H1 (cell line): ENCODE measurements around the gene PHGDH. TPM values are rescaled to one million over a fixed set of nuclear protein-coding genes. Genes with fewer than 3 reads are reported as not detected.

Source experiments
- ASH2L ChIP-seq: fragments of 200-600, 300-600 bp; sonication (generic); IDR thresholded peaks from one replicate; pipeline ENCODE4 v1.7.1; 2017; ENCODE audit warnings: low read length
- JUND ChIP-seq: IDR thresholded peaks from 2 replicates; pipeline ENCODE4 v1.6.1; 2011; ENCODE audit warnings: mild to moderate bottlenecking, improper control_type of control experiment, low read length
- KDM4A ChIP-seq: IDR thresholded peaks from one replicate; pipeline ENCODE4 v1.7.1; 2012; ENCODE audit warnings: low read depth, mild to moderate bottlenecking, moderate library complexity, low read length, inconsistent platforms; ENCODE audit not compliant: severe bottlenecking
- RAD21 ChIP-seq, 2 experiments: IDR thresholded peaks in 1 of 2; conservative IDR thresholded peaks in 1 of 2; 2 replicates each; pipeline ENCODE4 v1.6.1; 2011; ENCODE audit warnings: low read depth in 2 of 2, low read length in 2 of 2, improper control_type of control experiment in 1 of 2, inconsistent platforms in 1 of 2, mild to moderate bottlenecking in 1 of 2, moderate library complexity in 1 of 2
- SIN3A ChIP-seq, 2 experiments: IDR thresholded peaks in 1 of 2; conservative IDR thresholded peaks in 1 of 2; 2 replicates each; pipeline ENCODE4 v1.6.1; 2011 to 2012; ENCODE audit warnings: low read length in 2 of 2, improper control_type of control experiment in 1 of 2, low read depth in 1 of 2, mild to moderate bottlenecking in 1 of 2
- SUZ12 ChIP-seq: fragments of 200-600 bp; sonication (generic); IDR thresholded peaks from 2 replicates; pipeline ENCODE4 v1.6.1; 2012; ENCODE audit warnings: mild to moderate bottlenecking, inconsistent platforms, low read length, moderate library complexity, mixed read lengths
- TBP ChIP-seq: IDR thresholded peaks from 2 replicates; pipeline ENCODE4 v1.6.1; 2011; ENCODE audit warnings: low read depth, low read length, improper control_type of control experiment
- polyA plus RNA-seq, 7 experiments: library from polyadenylated mRNA; depleted of rRNA in 3 of 7; stranded (reverse) in 5 of 7; unstranded in 2 of 7; fragments of >200 nt in 5 of 7; fragments of 200-250 nt in 2 of 7; gene quantifications; 1 replicate in 5 of 7; 2 replicates in 1 of 7; 4 replicates in 1 of 7; pipeline versions ENCODE4 v1.2.1 to v1.2.3, GENCODE V29; 2011 to 2013; ENCODE audit warnings: missing spikeins in 2 of 7, mixed read lengths in 2 of 7
- total RNA-seq: library from RNA; stranded (reverse); fragmentation: NEBNext Ultra II Directional; extraction: Animal tissue kit (Norgen Biotek cat#: 25700); gene quantifications from 2 replicates; pipeline ENCODE4 v1.2.1, GENCODE V29; 2021
- TF ChIP-seq, protein P1 (sequence below): IDR thresholded peaks from 2 replicates; pipeline ENCODE4 v1.6.1; 2012; ENCODE audit warnings: inconsistent platforms

PHGDH gene
- total and polyA plus RNA-seq, 2 of the 8 experiments (the other 6 are each of a cell fraction or from before 2014, with no cell fraction given): 358 to 687 TPM

DNA sequence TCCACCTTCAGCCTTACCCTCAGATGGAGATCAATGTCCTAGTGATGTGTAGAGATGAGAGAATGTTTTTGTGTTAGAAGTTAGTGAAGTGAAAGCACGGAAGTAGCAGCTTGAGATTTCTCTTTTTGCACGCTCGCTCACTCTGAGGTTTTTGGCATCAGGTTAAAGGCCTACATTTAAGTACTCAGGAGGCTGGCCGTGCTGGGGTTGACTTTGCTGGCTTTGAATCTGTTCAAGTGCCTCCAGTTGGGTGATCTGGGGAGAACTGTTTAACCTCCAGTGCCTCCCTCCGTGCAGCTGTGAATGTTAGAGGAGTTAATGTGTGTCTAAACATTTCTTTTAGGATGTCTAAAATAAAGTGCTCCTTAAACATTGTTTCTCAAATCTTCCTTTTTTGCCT lies 13.9 kb downstream of the PHGDH start (continued):
- TF ChIP-seq SUZ12 (no peak), SIN3A (conservative IDR thresholded peaks at IDR 0.05 in 1 of 2, IDR thresholded peaks at IDR 0.05 in 1 of 2; ENCODE audit: low read depth in 1 of 2, low read length in 2 of 2) (no peak), ASH2L (no peak), JUND (no peak), KDM4A (no peak), RAD21 (IDR thresholded peaks at IDR 0.05 in 1 of 2, conservative IDR thresholded peaks at IDR 0.05 in 1 of 2; ENCODE audit: low read depth in 2 of 2, low read length in 2 of 2) (no peak), TBP (no peak)
- TF ChIP-seq, protein P1, sequence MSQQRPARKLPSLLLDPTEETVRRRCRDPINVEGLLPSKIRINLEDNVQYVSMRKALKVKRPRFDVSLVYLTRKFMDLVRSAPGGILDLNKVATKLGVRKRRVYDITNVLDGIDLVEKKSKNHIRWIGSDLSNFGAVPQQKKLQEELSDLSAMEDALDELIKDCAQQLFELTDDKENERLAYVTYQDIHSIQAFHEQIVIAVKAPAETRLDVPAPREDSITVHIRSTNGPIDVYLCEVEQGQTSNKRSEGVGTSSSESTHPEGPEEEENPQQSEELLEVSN: no peak
